ENCODE data around the gene FZD7.

Gene FZD7

DNA sequence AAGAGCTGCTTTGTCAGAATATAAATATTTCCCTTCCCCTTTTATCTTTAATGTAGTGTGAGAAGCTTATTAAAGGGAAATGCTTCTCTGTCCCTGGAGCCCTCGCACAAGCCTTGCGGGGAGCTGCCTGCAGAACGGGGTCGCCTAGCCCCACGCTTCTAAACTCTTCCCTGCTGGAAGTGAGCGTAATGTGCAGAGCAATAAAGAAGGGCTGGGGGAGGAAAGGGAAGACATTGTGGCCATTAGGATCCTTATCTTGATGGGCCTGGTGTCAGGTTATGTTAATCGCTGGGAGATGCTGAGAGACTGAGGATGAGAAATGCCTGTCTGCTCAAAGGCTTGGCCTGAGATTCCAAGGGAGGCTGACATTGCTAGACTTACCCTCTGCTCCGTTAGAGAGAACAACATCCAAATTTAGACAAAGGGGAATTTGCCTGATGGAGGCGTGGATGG lies 18.9 kb upstream of the FZD7 start:
- Histone ChIP-seq H3K36me3 (ENCODE audit: control insufficient read depth, insufficient read depth, low read length, severe bottlenecking) (no peaks in the 10 kb centered on the region), H3K27me3 (replicated peaks; ENCODE audit: control insufficient read depth, insufficient read depth, low read length) (peaks cover 44% of the 10 kb centered on the region), H3K4me3 (ENCODE audit: low read length) (no peak overlapping the region), H3K4me1 (ENCODE audit: control insufficient read depth, insufficient read depth, low read length) (no peaks in the 10 kb centered on the region), H3K9me3 (ENCODE audit: control insufficient read depth, low read length) (no peaks in the 10 kb centered on the region), H3K9ac (ENCODE audit: low read length) (no peak overlapping the region)
- DNase-seq (ENCODE audit: low read depth), result no peak

DNA sequence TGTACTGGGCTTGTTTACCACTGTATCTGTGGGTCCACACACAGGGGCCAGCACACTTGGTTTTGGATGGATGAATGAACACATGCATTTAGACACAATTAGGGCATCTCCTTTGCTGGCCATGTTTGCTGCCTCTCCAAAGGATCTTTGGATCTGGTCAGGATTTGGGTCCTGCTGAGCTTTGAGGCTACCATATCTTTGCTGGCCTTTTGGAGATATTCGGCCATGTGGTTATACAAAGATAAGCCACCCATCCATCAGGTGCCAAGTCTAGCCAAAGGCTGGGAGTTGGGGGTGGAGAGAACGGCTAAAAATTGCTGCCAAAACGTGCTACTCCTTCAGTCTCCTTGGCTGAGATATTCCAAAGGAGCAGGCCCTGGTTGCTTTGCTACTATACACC lies 18.2 kb upstream of the FZD7 start:
- Histone ChIP-seq H3K27me3 (replicated peaks; ENCODE audit: control insufficient read depth, insufficient read depth, low read length) (peaks cover 37% of the 10 kb centered on the region), H3K4me1 (ENCODE audit: control insufficient read depth, insufficient read depth, low read length) (no peaks in the 10 kb centered on the region), H3K9ac (ENCODE audit: low read length) (no peak overlapping the region), H3K36me3 (ENCODE audit: control insufficient read depth, insufficient read depth, low read length, severe bottlenecking) (no peaks in the 10 kb centered on the region), H3K4me3 (ENCODE audit: low read length) (no peak overlapping the region), H3K9me3 (ENCODE audit: control insufficient read depth, low read length) (no peaks in the 10 kb centered on the region)
- no peak for DNase-seq (ENCODE audit: low read depth)

DNA sequence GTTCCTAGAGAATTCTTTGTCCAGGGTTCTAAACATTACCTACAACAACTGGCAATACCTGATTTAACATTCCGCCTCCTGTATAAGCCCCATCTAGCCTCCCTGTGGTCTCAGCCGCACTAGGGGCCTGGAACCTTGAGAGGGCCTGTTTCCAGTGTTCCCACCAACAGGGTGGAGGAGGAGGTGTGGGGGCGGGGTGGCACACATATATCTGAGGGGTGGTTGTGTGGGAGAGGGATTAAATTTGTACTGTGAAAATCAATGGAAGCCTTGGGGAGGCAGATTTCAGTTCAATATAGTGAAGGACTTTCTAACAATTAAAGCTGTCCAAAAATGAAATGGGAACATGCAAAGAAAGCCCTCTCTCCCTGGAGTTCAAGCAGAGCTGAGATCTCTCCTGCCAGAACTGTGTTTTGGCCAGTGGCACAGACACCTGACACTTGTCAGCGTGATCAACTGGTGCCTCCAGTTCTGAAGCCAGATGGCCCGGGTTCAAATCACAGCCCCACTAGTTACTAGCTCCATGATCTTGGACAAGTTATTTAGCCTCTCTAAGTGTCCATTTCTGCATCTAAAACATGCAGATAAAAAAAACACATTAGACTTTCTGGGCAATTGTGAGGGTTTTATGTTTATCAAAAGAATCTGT lies 17.0 kb upstream of the FZD7 start:
- Histone ChIP-seq H3K36me3 (ENCODE audit: control insufficient read depth, insufficient read depth, low read length, severe bottlenecking) (no peaks in the 10 kb centered on the region), H3K4me1 (ENCODE audit: control insufficient read depth, insufficient read depth, low read length) (no peaks in the 10 kb centered on the region), H3K9ac (ENCODE audit: low read length) (no peak overlapping the region), H3K27me3 (replicated peaks; ENCODE audit: control insufficient read depth, insufficient read depth, low read length) (peaks cover 25% of the 10 kb centered on the region), H3K9me3 (ENCODE audit: control insufficient read depth, low read length) (no peaks in the 10 kb centered on the region), H3K4me3 (ENCODE audit: low read length) (no peak overlapping the region)
- DNase-seq (ENCODE audit: low read depth), result no peak

DNA sequence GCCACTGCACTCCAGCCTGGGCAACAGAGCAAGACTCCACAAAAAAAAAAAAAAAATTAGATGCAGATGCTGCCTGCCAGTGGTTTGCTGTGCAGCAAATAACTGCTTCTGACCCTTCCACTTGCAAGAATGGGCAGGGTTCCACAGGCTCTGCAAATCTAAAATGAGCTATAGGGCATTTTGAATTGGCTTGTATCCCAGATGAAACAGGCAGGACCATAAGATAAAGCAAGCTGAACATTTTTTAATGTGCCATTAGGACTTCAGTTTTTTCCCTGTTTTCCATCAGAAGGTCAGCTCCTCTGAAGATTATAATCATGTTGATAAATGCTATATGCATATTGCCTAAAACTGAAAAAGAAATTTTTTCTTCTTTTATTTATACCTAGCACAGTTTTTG lies 15.7 kb upstream of the FZD7 start:
- Histone ChIP-seq H3K36me3 (ENCODE audit: control insufficient read depth, insufficient read depth, low read length, severe bottlenecking) (no peaks in the 10 kb centered on the region), H3K9me3 (ENCODE audit: control insufficient read depth, low read length) (no peaks in the 10 kb centered on the region), H3K27me3 (replicated peaks; ENCODE audit: control insufficient read depth, insufficient read depth, low read length) (peaks cover 25% of the 10 kb centered on the region)

DNA sequence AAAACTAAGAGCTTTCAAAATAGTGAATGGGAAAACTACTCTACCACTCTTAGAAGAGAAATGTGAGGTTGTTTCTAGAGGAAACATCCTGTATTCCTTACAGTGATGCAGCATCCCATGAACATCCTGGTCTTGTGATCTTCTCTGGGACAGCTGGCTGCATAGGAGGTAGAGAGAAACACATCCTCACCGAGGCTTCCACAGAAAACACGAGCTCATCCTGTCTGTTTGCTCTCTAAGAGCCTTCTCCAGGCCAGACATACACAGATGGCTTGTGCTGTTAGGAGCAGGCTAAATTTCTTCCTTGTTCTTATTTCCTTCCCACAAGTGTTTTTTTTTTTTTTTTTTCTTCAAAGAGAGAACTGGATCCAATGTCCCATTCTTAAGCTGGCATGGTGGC lies 14.7 kb upstream of the FZD7 start:
- H3K4me1 ChIP-seq (ENCODE audit: control insufficient read depth, insufficient read depth, low read length), result no peaks in the 10 kb centered on the region
- peaks cover 22% of the 10 kb centered on the region for H3K27me3 ChIP-seq (replicated peaks; ENCODE audit: control insufficient read depth, insufficient read depth, low read length)
- DNase-seq (ENCODE audit: low read depth), result no peak
- no peak overlapping the region for H3K4me3 ChIP-seq (ENCODE audit: low read length)
- no peak overlapping the region for H3K9ac ChIP-seq (ENCODE audit: low read length)
- no peaks in the 10 kb centered on the region for H3K36me3 ChIP-seq (ENCODE audit: control insufficient read depth, insufficient read depth, low read length, severe bottlenecking)
- no peaks in the 10 kb centered on the region for H3K9me3 ChIP-seq (ENCODE audit: control insufficient read depth, low read length)

More for the DNA sequence above, 15.7 kb upstream of the FZD7 start:
- H3K4me3 ChIP-seq (ENCODE audit: low read length), result no peak overlapping the region
- peak; percentile 70 for DNase-seq (ENCODE audit: low read depth)
- H3K4me1 ChIP-seq (ENCODE audit: control insufficient read depth, insufficient read depth, low read length), result no peaks in the 10 kb centered on the region
- no peak overlapping the region for H3K9ac ChIP-seq (ENCODE audit: low read length)

DNA sequence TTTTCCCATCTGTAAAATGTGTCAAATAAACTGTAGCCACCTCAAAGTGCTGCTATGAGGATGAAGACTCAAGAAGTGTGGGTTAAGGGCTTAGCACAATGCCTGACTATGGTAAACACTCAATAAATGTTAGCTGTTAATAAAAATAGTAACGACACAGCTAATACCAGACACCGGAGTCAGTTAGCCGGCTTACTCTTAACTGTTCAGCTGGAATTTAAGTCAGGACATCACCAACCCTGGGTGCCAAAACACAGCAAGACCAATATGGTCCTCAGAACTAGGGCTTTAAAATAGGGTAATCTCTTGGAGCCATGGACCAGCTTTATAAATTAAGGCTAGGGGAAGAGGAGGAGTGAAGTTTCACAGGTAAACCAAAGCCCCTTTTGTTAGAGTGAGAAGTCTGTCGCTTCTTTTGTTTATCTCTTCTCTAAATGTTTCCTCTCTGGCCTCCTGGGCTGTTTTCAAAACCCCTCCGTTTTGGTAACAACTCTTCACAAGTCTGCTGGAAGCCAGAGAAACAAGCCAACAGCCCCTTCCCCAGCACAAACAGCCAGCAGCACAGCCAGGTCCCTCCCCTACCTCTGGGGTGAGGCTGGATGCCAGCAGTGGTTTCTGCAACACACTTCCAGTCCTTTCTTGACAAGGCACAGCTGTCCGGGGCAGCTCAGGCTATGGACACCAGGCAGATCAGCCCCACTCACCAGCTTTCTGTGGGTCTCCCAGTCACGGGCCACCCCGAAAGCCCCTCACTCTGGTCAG lies 13.8 kb upstream of the FZD7 start:
- Histone ChIP-seq H3K36me3 (ENCODE audit: control insufficient read depth, insufficient read depth, low read length, severe bottlenecking) (no peaks in the 10 kb centered on the region), H3K4me3 (ENCODE audit: low read length) (no peak overlapping the region), H3K9ac (ENCODE audit: low read length) (no peak overlapping the region), H3K4me1 (ENCODE audit: control insufficient read depth, insufficient read depth, low read length) (no peaks in the 10 kb centered on the region), H3K27me3 (replicated peaks; ENCODE audit: control insufficient read depth, insufficient read depth, low read length) (peaks cover 16% of the 10 kb centered on the region), H3K9me3 (ENCODE audit: control insufficient read depth, low read length) (no peaks in the 10 kb centered on the region)
- DNase-seq (ENCODE audit: low read depth), result peak; percentile 14

DNA sequence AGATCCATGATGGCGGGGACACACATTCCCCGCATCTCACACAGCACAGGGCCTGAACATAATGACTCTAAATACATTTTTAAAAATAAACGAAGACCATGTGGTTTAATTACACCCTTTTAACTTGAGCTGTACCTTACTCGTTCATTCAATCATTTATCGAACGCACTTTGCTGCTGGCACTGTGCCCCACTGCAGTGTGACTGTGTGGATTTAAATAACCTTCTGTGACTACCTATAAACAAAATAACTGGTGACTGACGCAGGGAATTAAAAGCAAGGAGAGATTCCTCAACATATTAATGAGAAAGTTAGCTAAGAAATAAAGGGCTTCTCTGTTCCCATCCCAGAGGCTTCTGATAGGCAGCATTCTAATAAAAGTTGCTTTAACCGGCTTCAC lies 10.9 kb upstream of the FZD7 start:
- no peaks in the 10 kb centered on the region for H3K9me3 ChIP-seq (ENCODE audit: control insufficient read depth, low read length)
- DNase-seq (ENCODE audit: low read depth), result no peak
- peaks cover 15% of the 10 kb centered on the region for H3K27me3 ChIP-seq (replicated peaks; ENCODE audit: control insufficient read depth, insufficient read depth, low read length)
- H3K9ac ChIP-seq (ENCODE audit: low read length), result no peak overlapping the region
- no peak overlapping the region for H3K4me3 ChIP-seq (ENCODE audit: low read length)
- no peaks in the 10 kb centered on the region for H3K4me1 ChIP-seq (ENCODE audit: control insufficient read depth, insufficient read depth, low read length)
- no peaks in the 10 kb centered on the region for H3K36me3 ChIP-seq (ENCODE audit: control insufficient read depth, insufficient read depth, low read length, severe bottlenecking)

DNA sequence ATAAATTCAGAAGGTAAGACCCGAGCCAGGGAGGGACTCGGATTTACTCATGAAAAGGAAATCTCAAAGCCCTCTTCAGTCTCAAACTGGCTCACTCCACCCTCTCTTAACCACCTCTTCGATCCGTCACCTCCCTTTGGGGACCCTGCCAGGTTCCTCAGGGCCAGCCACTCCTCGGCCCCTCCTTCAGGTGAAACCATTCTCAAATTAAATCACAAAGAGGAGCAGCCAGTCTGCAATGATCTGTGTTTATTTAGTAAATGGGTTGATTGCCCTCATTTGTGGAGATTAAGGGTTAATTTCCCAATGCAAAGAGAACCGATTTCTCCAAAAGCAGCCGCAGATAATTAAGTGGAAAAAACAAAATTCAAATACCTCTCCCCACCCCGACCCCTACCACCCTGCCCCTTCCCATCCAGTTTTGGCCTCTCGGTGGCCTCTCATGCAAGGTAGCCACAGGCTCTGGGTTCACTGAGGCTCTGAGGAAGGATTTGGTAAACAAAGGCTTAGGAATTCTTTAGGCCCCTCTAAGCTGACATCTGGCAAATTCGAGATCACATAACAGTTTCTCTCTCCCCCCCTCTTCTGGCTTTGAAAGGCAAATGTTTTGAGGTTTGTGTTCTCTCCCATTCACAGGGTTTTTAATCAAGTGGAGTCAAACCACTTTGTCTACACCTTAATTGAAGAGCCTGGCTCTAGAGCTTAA lies 10.3 kb upstream of the FZD7 start:
- H3K4me3 ChIP-seq (ENCODE audit: low read length), result no peak overlapping the region
- H3K36me3 ChIP-seq (ENCODE audit: control insufficient read depth, insufficient read depth, low read length, severe bottlenecking), result no peaks in the 10 kb centered on the region
- H3K9ac ChIP-seq (ENCODE audit: low read length), result no peak overlapping the region
- H3K4me1 ChIP-seq (ENCODE audit: control insufficient read depth, insufficient read depth, low read length), result no peaks in the 10 kb centered on the region
- peaks cover 15% of the 10 kb centered on the region for H3K27me3 ChIP-seq (replicated peaks; ENCODE audit: control insufficient read depth, insufficient read depth, low read length)
- DNase-seq (ENCODE audit: low read depth), result no peak
- no peaks in the 10 kb centered on the region for H3K9me3 ChIP-seq (ENCODE audit: control insufficient read depth, low read length)

DNA sequence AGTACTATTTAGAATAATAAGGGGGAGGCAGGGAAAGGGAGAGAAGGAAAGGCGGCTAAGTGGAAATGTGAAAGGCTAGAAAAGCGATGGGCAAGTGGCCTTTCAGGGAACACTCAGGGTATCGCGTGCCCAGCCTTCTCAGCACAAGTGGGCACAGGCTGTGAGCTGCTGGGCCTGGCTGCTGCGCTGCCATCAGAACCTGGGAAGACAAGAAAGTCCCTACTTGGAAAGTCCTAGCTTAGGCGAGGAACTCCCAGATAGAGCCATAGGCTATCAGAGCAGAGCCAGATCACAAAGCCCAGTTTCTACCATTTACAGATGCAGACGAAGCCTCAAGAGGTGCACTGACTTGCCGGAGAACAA lies 9.8 kb upstream of the FZD7 start:
- DNase-seq (ENCODE audit: low read depth), result no peak
- no peaks in the 10 kb centered on the region for H3K9me3 ChIP-seq (ENCODE audit: control insufficient read depth, low read length)
- no peak overlapping the region for H3K9ac ChIP-seq (ENCODE audit: low read length)
- peaks cover 15% of the 10 kb centered on the region for H3K27me3 ChIP-seq (replicated peaks; ENCODE audit: control insufficient read depth, insufficient read depth, low read length)
- H3K36me3 ChIP-seq (ENCODE audit: control insufficient read depth, insufficient read depth, low read length, severe bottlenecking), result no peaks in the 10 kb centered on the region
- no peak overlapping the region for H3K4me3 ChIP-seq (ENCODE audit: low read length)
- H3K4me1 ChIP-seq (ENCODE audit: control insufficient read depth, insufficient read depth, low read length), result no peaks in the 10 kb centered on the region

DNA sequence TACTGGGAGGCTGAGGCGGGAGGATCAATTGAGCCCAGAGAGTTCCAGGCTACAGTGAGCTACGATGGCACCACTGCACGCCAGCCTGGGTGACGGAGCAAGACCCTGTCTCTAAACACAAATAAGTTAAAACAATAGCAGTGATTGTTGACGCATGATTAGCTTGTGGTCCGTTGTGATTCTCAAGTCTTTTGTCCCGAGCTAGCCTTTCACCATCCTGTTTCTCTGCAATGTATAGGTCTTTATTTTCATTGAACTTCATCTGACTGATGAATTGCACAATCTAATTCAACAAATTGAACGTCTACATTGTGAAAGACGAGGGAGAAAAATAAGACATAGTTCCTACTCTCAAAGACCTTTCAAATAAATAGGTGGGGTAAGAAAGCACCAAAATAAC lies 8.8 kb upstream of the FZD7 start:
- Histone ChIP-seq H3K9ac (ENCODE audit: low read length) (no peak overlapping the region), H3K27me3 (replicated peaks; ENCODE audit: control insufficient read depth, insufficient read depth, low read length) (peaks cover 11% of the 10 kb centered on the region), H3K9me3 (ENCODE audit: control insufficient read depth, low read length) (no peaks in the 10 kb centered on the region), H3K36me3 (ENCODE audit: control insufficient read depth, insufficient read depth, low read length, severe bottlenecking) (no peaks in the 10 kb centered on the region), H3K4me3 (ENCODE audit: low read length) (no peak overlapping the region), H3K4me1 (ENCODE audit: control insufficient read depth, insufficient read depth, low read length) (peaks cover 5% of the 10 kb centered on the region)
- DNase-seq (ENCODE audit: low read depth), result no peak

DNA sequence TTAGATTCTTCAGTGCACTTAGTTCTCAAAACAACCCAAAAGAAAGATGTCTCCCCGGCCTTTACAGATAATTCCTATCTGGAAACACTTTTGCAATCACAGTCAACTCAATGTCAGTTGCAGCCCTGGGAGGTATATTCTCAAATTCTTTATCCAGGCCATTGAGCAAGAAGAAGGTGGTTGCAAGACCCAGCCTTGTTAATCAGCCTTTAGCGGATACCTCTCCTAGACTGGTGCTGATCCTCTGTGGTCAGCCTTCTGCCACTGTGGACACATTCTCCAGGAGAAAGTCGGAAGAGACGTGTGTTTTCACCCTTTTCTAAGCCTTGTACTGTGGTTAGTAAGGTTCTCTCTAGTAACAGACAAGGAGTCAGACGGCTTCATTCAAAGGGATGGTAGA lies 7.8 kb upstream of the FZD7 start:
- Histone ChIP-seq H3K4me1 (ENCODE audit: control insufficient read depth, insufficient read depth, low read length) (peaks cover 8% of the 10 kb centered on the region), H3K9ac (ENCODE audit: low read length) (no peak overlapping the region), H3K27me3 (replicated peaks; ENCODE audit: control insufficient read depth, insufficient read depth, low read length) (peaks cover 11% of the 10 kb centered on the region), H3K4me3 (ENCODE audit: low read length) (no peak overlapping the region), H3K9me3 (ENCODE audit: control insufficient read depth, low read length) (no peaks in the 10 kb centered on the region), H3K36me3 (ENCODE audit: control insufficient read depth, insufficient read depth, low read length, severe bottlenecking) (no peaks in the 10 kb centered on the region)
- DNase-seq (ENCODE audit: low read depth), result peak; percentile 56

All from adipocyte (in vitro differentiated cells).